ENCODE results near the gene SPEM1.
"Not testable (repeated sequence)": the region's sequence is repeated elsewhere in the genome, so short reads cannot be mapped to it uniquely, and the experiment has no call there.

Gene SPEM1

GRCh38 chr17:7467498-7467897, 47.4 kb downstream of the SPEM1 start:
- DNase-seq (ENCODE audit: low read depth in 2 of 3, low spot score in 1 of 3): no peak

- no peak for DNase-seq (ENCODE audit: low read depth in 2 of 3, low spot score in 1 of 3)
Measured at GRCh38 chr17:7468290-7468689, 48.2 kb downstream of the SPEM1 start.

- no peak for DNase-seq (ENCODE audit: low read depth in 2 of 3, low spot score in 1 of 3)
Measured at GRCh38 chr17:7468804-7469389, 48.8 kb downstream of the SPEM1 start.

- not testable (repeated sequence) for DNase-seq (ENCODE audit: low read depth in 2 of 3, low spot score in 1 of 3)
Measured at GRCh38 chr17:7469843-7470242, 49.7 kb downstream of the SPEM1 start.

GRCh38 chr17:7470457-7470973, 50.4 kb downstream of the SPEM1 start:
- not testable (repeated sequence) for DNase-seq (ENCODE audit: low read depth in 2 of 3, low spot score in 1 of 3)

All from stimulated activated CD4-positive, alpha-beta T cell treated with anti-CD3 and anti-CD28 coated beads, Interleukin-12 subunit alpha, Interleukin-12 subunit beta, amount 100 ng/mL, for 48 hours (primary cell).